ENCODE measurements around the gene CCDC87. TPM values are rescaled to one million over a fixed set of nuclear protein-coding genes. Genes with fewer than 3 reads are reported as not detected.
A peak's percentile ranks its signal among the peaks of the same experiment; 100 is the strongest.
"Not testable (repeated sequence)": the region's sequence is repeated elsewhere in the genome, so short reads cannot be mapped to it uniquely, and the experiment has no call there.

Gene CCDC87
- total RNA-seq, 2 donors from 2014 or later: 0.82 to 3.8 TPM

GRCh38 chr11:66609721-66610617, 17.1 kb upstream of the CCDC87 start:
- H3K9me3 ChIP-seq: no peaks in the 10 kb centered on the region
- H3K4me3 ChIP-seq: no peak overlapping the region
- H3K36me3 ChIP-seq: no peaks in the 10 kb centered on the region
- WGBS: 78% methylated on average over 4 of the region's 4 CpGs
- no peak for DNase-seq (ENCODE audit: low spot score)
- H3K27ac ChIP-seq: no peak overlapping the region
- H3K4me1 ChIP-seq (replicated peaks): no peaks in the 10 kb centered on the region
- TF ChIP-seq POLR2AphosphoS5 (IDR thresholded peaks at IDR 0.05) (no peak), POLR2A (IDR thresholded peaks at IDR 0.05) (no peak), CTCF (IDR thresholded peaks at IDR 0.05) (no peak)
- intact Hi-C loops (cut with DNase I): no loop called here
- H3K27me3 ChIP-seq (replicated peaks; ENCODE audit: insufficient read depth): no peaks in the 10 kb centered on the region

GRCh38 chr11:66607126-66607834, 14.4 kb upstream of the CCDC87 start:
- intact Hi-C loops (cut with DNase I): no loop called here
- Histone ChIP-seq H3K9me3 (no peaks in the 10 kb centered on the region), H3K27ac (peak overlapping the region; percentile 51 to 64), H3K4me1 (replicated peaks) (no peaks in the 10 kb centered on the region), H3K27me3 (replicated peaks; ENCODE audit: insufficient read depth) (no peaks in the 10 kb centered on the region), H3K4me3 (no peak overlapping the region), H3K36me3 (no peaks in the 10 kb centered on the region)
- TF ChIP-seq CTCF (IDR thresholded peaks at IDR 0.05) (no peak), POLR2AphosphoS5 (IDR thresholded peaks at IDR 0.05) (peak; percentile 77)
- DNase-seq (ENCODE audit: low spot score): peak; percentile 84
- WGBS: 11% methylated on average over 8 of the region's 8 CpGs

- peak overlapping the region; percentile 51 to 64 for H3K27ac ChIP-seq
- intact Hi-C loops (cut with DNase I); H3K9me3 ChIP-seq; DNase-seq (ENCODE audit: low spot score); H3K4me3 ChIP-seq; H3K36me3 ChIP-seq; H3K4me1 ChIP-seq (replicated peaks); H3K27me3 ChIP-seq (replicated peaks; ENCODE audit: insufficient read depth): not testable (repeated sequence)
- 94% methylated on average over 3 of the region's 3 CpGs for WGBS
Observed at GRCh38 chr11:66606608-66607007, 13.7 kb upstream of the CCDC87 start.

GRCh38 chr11:66604155-66604554, 11.3 kb upstream of the CCDC87 start:
- WGBS: 89% methylated on average over 5 of the region's 5 CpGs
- no peak for DNase-seq (ENCODE audit: low spot score)

More at GRCh38 chr11:66604155-66604554, 11.3 kb upstream of the CCDC87 start:
- Histone ChIP-seq H3K27ac (no peak overlapping the region), H3K4me3 (no peak overlapping the region), H3K9me3 (no peaks in the 10 kb centered on the region), H3K4me1 (replicated peaks) (no peaks in the 10 kb centered on the region), H3K36me3 (peaks cover 0 to 4% of the 10 kb centered on the region in 2 donors), H3K27me3 (replicated peaks; ENCODE audit: insufficient read depth) (no peaks in the 10 kb centered on the region)
- intact Hi-C loops (cut with DNase I): no loop called here
- TF ChIP-seq CTCF (IDR thresholded peaks at IDR 0.05): no peak
- TF ChIP-seq POLR2A (IDR thresholded peaks at IDR 0.05): no peak
- no peak for TF ChIP-seq POLR2AphosphoS5 (IDR thresholded peaks at IDR 0.05)
